K562 (cell line): ENCODE data around the gene ZNF319. TPM values are rescaled to one million over a fixed set of nuclear protein-coding genes. Genes with fewer than 3 reads are reported as not detected.

ENCODE experiments used
- GTF3C2 ChIP-seq: IDR thresholded peaks from 3 replicates; pipeline ENCODE4 v1.6.1; 2011; ENCODE audit warnings: borderline replicate concordance, mild to moderate bottlenecking, moderate library complexity; ENCODE audit not compliant: insufficient read length; ENCODE audit errors: extremely low read depth
- IRF2 ChIP-seq: sonication (generic); formaldehyde crosslinking; IDR thresholded peaks from 2 replicates; pipeline ENCODE4 v1.8.1; 2022; ENCODE audit warnings: mild to moderate bottlenecking, missing genetic modification reagents
- MLLT1 ChIP-seq, 2 experiments: fragments of 450-650 bp; IDR thresholded peaks; 2 replicates each; pipeline ENCODE4 v1.6.1; 2016
- PTBP1 ChIP-seq: fragments of 200-400 bp; formaldehyde crosslinking; IDR thresholded peaks from 2 replicates; pipeline ENCODE4 v1.6.1; 2017; ENCODE audit warnings: low read depth, low read length
- RREB1 ChIP-seq: fragments of 250-450 bp; sonication (Bioruptor Pico); IDR thresholded peaks from 2 replicates; pipeline ENCODE4 v1.4.0; 2020
- ZNF124 ChIP-seq: sonication (generic); formaldehyde crosslinking; IDR thresholded peaks from 2 replicates; pipeline ENCODE4 v1.8.1; 2022; ENCODE audit warnings: missing genetic modification reagents
- ZNF165 ChIP-seq: fragments of 250-450 bp; sonication (Bioruptor Pico); IDR thresholded peaks from 2 replicates; pipeline ENCODE4 v1.4.0; 2020; ENCODE audit warnings: borderline replicate concordance
- polyA plus RNA-seq, 8 experiments: library from polyadenylated mRNA; depleted of rRNA in 4 of 8; stranded (reverse) in 5 of 8; unstranded in 3 of 8; fragments of >200 nt; fragmentation: Nextera tagmentation in 2 of 8; fragmentation: Illumina TruSeq in 1 of 8; extraction: Ambion mirVana in 2 of 8; extraction: Trizol in 1 of 8; gene quantifications; 2 replicates each; pipeline versions ENCODE4 v1.2.1 to v1.2.3, GENCODE V29; 2011 to 2014; ENCODE audit warnings: inconsistent platforms in 1 of 8, missing spikeins in 1 of 8
- total RNA-seq, 7 experiments: library from RNA; depleted of rRNA in 6 of 7; stranded (reverse); fragments of >200 nt in 6 of 7; fragmentation: Illumina TruSeq in 2 of 7; extraction: Trizol in 2 of 7; gene quantifications; 2 replicates each; pipeline versions ENCODE4 v1.2.1 to v1.2.3, GENCODE V29; 2011 to 2021; ENCODE audit warnings: low replicate concordance in 1 of 7
- TF ChIP-seq, protein P1 (sequence below), 2 experiments: fragments of 450-650 bp; formaldehyde crosslinking in 1 of 2; IDR thresholded peaks; 2 replicates each; pipeline versions ENCODE4 v1.4.0 to v1.6.1; 2014 to 2020; ENCODE audit warnings: mild to moderate bottlenecking in 2 of 2, borderline replicate concordance in 1 of 2, low read depth in 1 of 2

Gene ZNF319
- total and polyA plus RNA-seq, 9 of the 15 experiments (the other 6 are each of a cell fraction or from before 2014, with no cell fraction given): 0.20 to 5.7 (median 1.4) TPM

GRCh38 chr16:57979006-57979585, 21.4 kb downstream of the ZNF319 start (continued):
- TF ChIP-seq, protein P1, sequence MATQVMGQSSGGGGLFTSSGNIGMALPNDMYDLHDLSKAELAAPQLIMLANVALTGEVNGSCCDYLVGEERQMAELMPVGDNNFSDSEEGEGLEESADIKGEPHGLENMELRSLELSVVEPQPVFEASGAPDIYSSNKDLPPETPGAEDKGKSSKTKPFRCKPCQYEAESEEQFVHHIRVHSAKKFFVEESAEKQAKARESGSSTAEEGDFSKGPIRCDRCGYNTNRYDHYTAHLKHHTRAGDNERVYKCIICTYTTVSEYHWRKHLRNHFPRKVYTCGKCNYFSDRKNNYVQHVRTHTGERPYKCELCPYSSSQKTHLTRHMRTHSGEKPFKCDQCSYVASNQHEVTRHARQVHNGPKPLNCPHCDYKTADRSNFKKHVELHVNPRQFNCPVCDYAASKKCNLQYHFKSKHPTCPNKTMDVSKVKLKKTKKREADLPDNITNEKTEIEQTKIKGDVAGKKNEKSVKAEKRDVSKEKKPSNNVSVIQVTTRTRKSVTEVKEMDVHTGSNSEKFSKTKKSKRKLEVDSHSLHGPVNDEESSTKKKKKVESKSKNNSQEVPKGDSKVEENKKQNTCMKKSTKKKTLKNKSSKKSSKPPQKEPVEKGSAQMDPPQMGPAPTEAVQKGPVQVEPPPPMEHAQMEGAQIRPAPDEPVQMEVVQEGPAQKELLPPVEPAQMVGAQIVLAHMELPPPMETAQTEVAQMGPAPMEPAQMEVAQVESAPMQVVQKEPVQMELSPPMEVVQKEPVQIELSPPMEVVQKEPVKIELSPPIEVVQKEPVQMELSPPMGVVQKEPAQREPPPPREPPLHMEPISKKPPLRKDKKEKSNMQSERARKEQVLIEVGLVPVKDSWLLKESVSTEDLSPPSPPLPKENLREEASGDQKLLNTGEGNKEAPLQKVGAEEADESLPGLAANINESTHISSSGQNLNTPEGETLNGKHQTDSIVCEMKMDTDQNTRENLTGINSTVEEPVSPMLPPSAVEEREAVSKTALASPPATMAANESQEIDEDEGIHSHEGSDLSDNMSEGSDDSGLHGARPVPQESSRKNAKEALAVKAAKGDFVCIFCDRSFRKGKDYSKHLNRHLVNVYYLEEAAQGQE (IDR thresholded peaks at IDR 0.05; ENCODE audit: borderline replicate concordance): no peak
- TF ChIP-seq, protein P1 (CRISPR knock-in tag; IDR thresholded peaks at IDR 0.05; ENCODE audit: low read depth): no peak
- TF ChIP-seq MLLT1 (IDR thresholded peaks at IDR 0.05) (no peak), IRF2 (no peak), GTF3C2 (no peak), PTBP1 (no peak), ZNF165 (no peak), RREB1 (CRISPR knock-in tag) (no peak), ZNF124 (no peak)
